Adipocyte (in vitro differentiated cells): Measurements from ENCODE around the gene SLC2A9.

Experiments used
- DNase-seq: peaks from one replicate; pipeline ENCODE4 v3.0.0-alpha.2; 2015; ENCODE audit warnings: low read depth
- H3K27me3 ChIP-seq: replicated peaks from 2 replicates; pipeline ENCODE4 v1.7.0; 2013; ENCODE audit warnings: mild to moderate bottlenecking, low read length, moderate library complexity; ENCODE audit not compliant: control insufficient read depth, insufficient read depth
- H3K36me3 ChIP-seq: 2 replicates; pipeline ENCODE4 v1.7.0; 2013; ENCODE audit warnings: low read length, mild to moderate bottlenecking, moderate library complexity; ENCODE audit not compliant: control insufficient read depth, insufficient read depth, severe bottlenecking
- H3K4me1 ChIP-seq: 2 replicates; pipeline ENCODE4 v1.7.0; 2013; ENCODE audit warnings: mild to moderate bottlenecking, low read length, moderate library complexity; ENCODE audit not compliant: control insufficient read depth, insufficient read depth
- H3K4me3 ChIP-seq: 2 replicates; pipeline ENCODE4 v1.7.0; 2013; ENCODE audit warnings: mild to moderate bottlenecking, low read length, moderate library complexity
- H3K9ac ChIP-seq: 2 replicates; pipeline ENCODE4 v1.7.0; 2013; ENCODE audit warnings: mild to moderate bottlenecking, low read length, moderate library complexity
- H3K9me3 ChIP-seq: 2 replicates; pipeline ENCODE4 v1.7.0; 2013; ENCODE audit warnings: mild to moderate bottlenecking, low read length, moderate library complexity; ENCODE audit not compliant: control insufficient read depth

The SLC2A9 gene

GRCh38 chr4:9933956-9934355 lies 87.3 kb downstream of the SLC2A9 start:
- Histone ChIP-seq H3K4me3 (no peak overlapping the region), H3K36me3 (no peaks in the 10 kb centered on the region), H3K27me3 (peaks cover 32% of the 10 kb centered on the region), H3K9me3 (no peaks in the 10 kb centered on the region), H3K4me1 (peaks cover 10% of the 10 kb centered on the region), H3K9ac (no peak overlapping the region)
- no peak for DNase-seq

- H3K27me3 ChIP-seq = peaks cover 32% of the 10 kb centered on the region
- DNase-seq = no peak
- no peak overlapping the region for H3K4me3 ChIP-seq
- H3K9me3 ChIP-seq = no peaks in the 10 kb centered on the region
- peaks cover 10% of the 10 kb centered on the region for H3K4me1 ChIP-seq
- no peaks in the 10 kb centered on the region for H3K36me3 ChIP-seq
- H3K9ac ChIP-seq = no peak overlapping the region
Measured at GRCh38 chr4:9933184-9933583, 88.1 kb downstream of the SLC2A9 start.

- H3K27me3 ChIP-seq = peaks cover 32% of the 10 kb centered on the region
- H3K9me3 ChIP-seq = no peaks in the 10 kb centered on the region
- H3K9ac ChIP-seq = no peak overlapping the region
- H3K4me1 ChIP-seq = peaks cover 10% of the 10 kb centered on the region
- no peak overlapping the region for H3K4me3 ChIP-seq
- H3K36me3 ChIP-seq = no peaks in the 10 kb centered on the region
- no peak for DNase-seq
Measured at GRCh38 chr4:9932771-9933170, 88.5 kb downstream of the SLC2A9 start.

GRCh38 chr4:9931146-9931545 lies 90.2 kb downstream of the SLC2A9 start:
- Histone ChIP-seq H3K9ac (no peak overlapping the region), H3K4me1 (peaks cover 14% of the 10 kb centered on the region), H3K9me3 (no peaks in the 10 kb centered on the region), H3K36me3 (no peaks in the 10 kb centered on the region), H3K4me3 (no peak overlapping the region), H3K27me3 (peaks cover 23% of the 10 kb centered on the region)
- DNase-seq = no peak

GRCh38 chr4:9929111-9929510 lies 92.2 kb downstream of the SLC2A9 start:
- no peaks in the 10 kb centered on the region for H3K9me3 ChIP-seq
- peaks cover 14% of the 10 kb centered on the region for H3K4me1 ChIP-seq
- H3K27me3 ChIP-seq = peaks cover 32% of the 10 kb centered on the region
- H3K36me3 ChIP-seq = no peaks in the 10 kb centered on the region
- DNase-seq = no peak
- H3K4me3 ChIP-seq = no peak overlapping the region
- H3K9ac ChIP-seq = no peak overlapping the region

GRCh38 chr4:9927341-9928007 lies 93.8 kb downstream of the SLC2A9 start:
- H3K27me3 ChIP-seq = peaks cover 27% of the 10 kb centered on the region
- H3K4me3 ChIP-seq = no peak overlapping the region
- no peak for DNase-seq
- H3K9ac ChIP-seq = no peak overlapping the region
- H3K36me3 ChIP-seq = no peaks in the 10 kb centered on the region
- no peaks in the 10 kb centered on the region for H3K9me3 ChIP-seq
- H3K4me1 ChIP-seq = peaks cover 14% of the 10 kb centered on the region

- Histone ChIP-seq H3K27me3 (peaks cover 24% of the 10 kb centered on the region), H3K4me1 (peaks cover 14% of the 10 kb centered on the region), H3K9me3 (no peaks in the 10 kb centered on the region), H3K36me3 (no peaks in the 10 kb centered on the region), H3K9ac (no peak overlapping the region), H3K4me3 (no peak overlapping the region)
- DNase-seq = no peak
Measured at GRCh38 chr4:9926586-9926985, 94.7 kb downstream of the SLC2A9 start.

GRCh38 chr4:9925750-9926439 lies 95.4 kb downstream of the SLC2A9 start:
- DNase-seq = no peak

GRCh38 chr4:9924750-9925149 lies 96.5 kb downstream of the SLC2A9 start:
- Histone ChIP-seq H3K27me3 (peaks cover 20% of the 10 kb centered on the region), H3K9ac (no peak overlapping the region), H3K4me1 (peaks cover 5% of the 10 kb centered on the region), H3K36me3 (no peaks in the 10 kb centered on the region), H3K9me3 (no peaks in the 10 kb centered on the region), H3K4me3 (no peak overlapping the region)
- no peak for DNase-seq

More at GRCh38 chr4:9925750-9926439, 95.4 kb downstream of the SLC2A9 start:
- H3K9me3 ChIP-seq = no peaks in the 10 kb centered on the region
- no peaks in the 10 kb centered on the region for H3K36me3 ChIP-seq
- H3K4me1 ChIP-seq = peaks cover 8% of the 10 kb centered on the region
- no peak overlapping the region for H3K4me3 ChIP-seq
- H3K9ac ChIP-seq = no peak overlapping the region
- peaks cover 24% of the 10 kb centered on the region for H3K27me3 ChIP-seq

- Histone ChIP-seq H3K9ac (no peak overlapping the region), H3K36me3 (no peaks in the 10 kb centered on the region), H3K27me3 (peaks cover 23% of the 10 kb centered on the region), H3K9me3 (no peaks in the 10 kb centered on the region), H3K4me3 (no peak overlapping the region), H3K4me1 (peaks cover 5% of the 10 kb centered on the region)
- DNase-seq = no peak
Measured at GRCh38 chr4:9923195-9923812, 98.0 kb downstream of the SLC2A9 start.

GRCh38 chr4:9921326-9921725 lies 100.0 kb downstream of the SLC2A9 start:
- Histone ChIP-seq H3K36me3 (no peaks in the 10 kb centered on the region), H3K9me3 (no peaks in the 10 kb centered on the region), H3K4me1 (no peaks in the 10 kb centered on the region), H3K9ac (no peak overlapping the region), H3K4me3 (no peak overlapping the region), H3K27me3 (peaks cover 23% of the 10 kb centered on the region)
- no peak for DNase-seq
